IMR-90 (cell line): ENCODE data around the gene JMJD8. TPM values are rescaled to one million over a fixed set of nuclear protein-coding genes. Genes with fewer than 3 reads are reported as not detected.

Experiments used
- ATAC-seq: fragments of 200-7000 bp; cut with Tn5 transposase; 2 replicates; pipeline ENCODE4 v1.9.1; 2020; ENCODE audit warnings: low read depth, mild to moderate bottlenecking, moderate library complexity
- BruUV-seq: library from RNA; stranded (reverse); fragments of 400-500 nt; replicated peaks from 2 replicates; lab custom pipeline; 2021; lab: Mats Ljungman, UMichigan
- CTCF ChIA-PET: fragments of 300-600 bp; formaldehyde crosslinking; extraction: SDS; loops from one replicate; lab custom pipeline; 2021; ENCODE audit warnings: antibody characterized with exemption; lab: Yijun Ruan, JAX
- POLR2A ChIA-PET: fragments of 300-600 bp; sonication (Branson Sonifier 250); formaldehyde crosslinking; loops from one replicate; lab custom pipeline; 2022; ENCODE audit warnings: antibody characterized with exemption; ENCODE audit not compliant: unreplicated experiment; lab: Charles Lee
- DNase-seq: peaks from one replicate; pipeline ENCODE4 v3.0.0; 2013
- H2AFZ ChIP-seq: replicated peaks from 2 replicates; pipeline ENCODE3; 2013; ENCODE audit warnings: low read length, mild to moderate bottlenecking; ENCODE audit not compliant: poor library complexity
- H2AK5ac ChIP-seq: 2 replicates; pipeline ENCODE4 v1.6.1; 2013; ENCODE audit warnings: low read depth, low read length, inconsistent platforms
- H2AK9ac ChIP-seq: replicated peaks from 2 replicates; pipeline ENCODE3; 2013; ENCODE audit warnings: mild to moderate bottlenecking, low read depth, low read length, moderate library complexity; ENCODE audit not compliant: poor library complexity
- H2BK120ac ChIP-seq: 2 replicates; pipeline ENCODE4 v1.6.1; 2013; ENCODE audit warnings: low read depth, low read length, inconsistent platforms
- H2BK15ac ChIP-seq: 3 replicates; pipeline ENCODE4 v1.6.1; 2013; ENCODE audit warnings: low read depth, low read length, inconsistent platforms
- H2BK20ac ChIP-seq: 2 replicates; pipeline ENCODE4 v1.6.1; 2013; ENCODE audit warnings: low read depth, mild to moderate bottlenecking, inconsistent platforms, low read length, moderate library complexity
- H2BK5ac ChIP-seq: 2 replicates; pipeline ENCODE4 v1.6.1; 2013; ENCODE audit warnings: mild to moderate bottlenecking, low read depth, low read length, inconsistent platforms; ENCODE audit not compliant: poor library complexity, severe bottlenecking
- H3K14ac ChIP-seq: replicated peaks from 2 replicates; pipeline ENCODE4 v1.6.1; 2013; ENCODE audit warnings: low read depth, low read length, inconsistent platforms
- H3K18ac ChIP-seq: 2 replicates; pipeline ENCODE4 v1.6.1; 2013; ENCODE audit warnings: low read depth, low read length, control low read depth
- H3K23ac ChIP-seq: 2 replicates; pipeline ENCODE4 v1.6.1; 2013; ENCODE audit warnings: low read depth, low read length, inconsistent platforms
- H3K27ac ChIP-seq: 2 replicates; pipeline ENCODE4 v1.5.1; 2013; ENCODE audit warnings: mild to moderate bottlenecking, control low read depth, low read length; ENCODE audit not compliant: insufficient read depth
- H3K27me3 ChIP-seq: 2 replicates; pipeline ENCODE4 v1.6.1; 2013; ENCODE audit warnings: low read length; ENCODE audit not compliant: control insufficient read depth, insufficient read depth
- H3K36me3 ChIP-seq: 2 replicates; pipeline ENCODE4 v1.6.1; 2013; ENCODE audit warnings: low read length, mixed read lengths; ENCODE audit not compliant: control insufficient read depth, insufficient read depth
- H3K4ac ChIP-seq: 2 replicates; pipeline ENCODE4 v1.6.1; 2013; ENCODE audit warnings: low read depth, low read length, inconsistent platforms
- H3K4me1 ChIP-seq: 2 replicates; pipeline ENCODE4 v1.6.1; 2013; ENCODE audit warnings: low read length, mixed read lengths; ENCODE audit not compliant: control insufficient read depth, insufficient read depth
- H3K4me2 ChIP-seq: 2 replicates; pipeline ENCODE4 v1.6.1; 2013; ENCODE audit warnings: low read depth, mild to moderate bottlenecking, control low read depth, low read length, moderate library complexity
- H3K4me3 ChIP-seq: 2 replicates; pipeline ENCODE4 v1.5.1; 2013; ENCODE audit warnings: low read depth, mild to moderate bottlenecking, control low read depth, low read length, moderate library complexity; ENCODE audit not compliant: insufficient read depth
- H3K56ac ChIP-seq: 2 replicates; pipeline ENCODE4 v1.6.1; 2013; ENCODE audit warnings: low read length, inconsistent platforms; ENCODE audit not compliant: insufficient read depth; ENCODE audit errors: extremely low read depth
- H3K79me1 ChIP-seq, 2 experiments: 2 replicates each; pipeline ENCODE4 v1.6.1; 2013; ENCODE audit warnings: low read length in 2 of 2, inconsistent platforms in 1 of 2, low read depth in 1 of 2
- H3K9ac ChIP-seq: 2 replicates; pipeline ENCODE4 v1.6.1; 2013; ENCODE audit warnings: low read depth, low read length, control low read depth
- H3K9me1 ChIP-seq: 2 replicates; pipeline ENCODE4 v1.6.1; 2013; ENCODE audit warnings: low read length, inconsistent platforms; ENCODE audit not compliant: insufficient read depth
- H3K9me3 ChIP-seq: 2 replicates; pipeline ENCODE4 v1.6.1; 2013; ENCODE audit warnings: low read length; ENCODE audit not compliant: control insufficient read depth, insufficient read depth
- H4K20me1 ChIP-seq: 2 replicates; pipeline ENCODE4 v1.6.1; 2013; ENCODE audit warnings: low read length, inconsistent platforms; ENCODE audit not compliant: insufficient read depth
- H4K5ac ChIP-seq: 2 replicates; pipeline ENCODE4 v1.6.1; 2013; ENCODE audit warnings: mild to moderate bottlenecking, low read depth, low read length, control low read depth
- H4K8ac ChIP-seq, 2 experiments: 2 replicates each; pipeline ENCODE4 v1.6.1; 2013; ENCODE audit warnings: low read depth in 2 of 2, low read length in 2 of 2, control low read depth in 1 of 2, inconsistent platforms in 1 of 2
- H4K91ac ChIP-seq: 2 replicates; pipeline ENCODE4 v1.6.1; 2013; ENCODE audit warnings: low read depth, low read length, inconsistent platforms; ENCODE audit not compliant: insufficient read depth
- BHLHE40 ChIP-seq: fragments of 150-350 bp; IDR thresholded peaks from 2 replicates; pipeline ENCODE4 v1.6.1; 2016; ENCODE audit warnings: mild to moderate bottlenecking, low read depth, low read length
- CEBPB ChIP-seq: IDR thresholded peaks from 2 replicates; pipeline ENCODE4 v1.6.1; 2012; ENCODE audit warnings: low read depth, low read length, improper control_type of control experiment
- CTCF ChIP-seq: conservative IDR thresholded peaks from 2 replicates; pipeline ENCODE4 v1.5.1; 2012; ENCODE audit warnings: mild to moderate bottlenecking, low read depth, low read length, improper control_type of control experiment
- MAFK ChIP-seq: IDR thresholded peaks from 2 replicates; pipeline ENCODE4 v1.6.1; 2012; ENCODE audit warnings: low read depth, low read length, improper control_type of control experiment
- MAZ ChIP-seq: IDR thresholded peaks from 2 replicates; pipeline ENCODE4 v1.6.1; 2012; ENCODE audit warnings: low read depth, mild to moderate bottlenecking, low read length, improper control_type of control experiment, moderate library complexity, borderline replicate concordance
- NFE2L2 ChIP-seq: fragments of 150-350 bp; IDR thresholded peaks from 2 replicates; pipeline ENCODE4 v1.6.1; 2016; ENCODE audit warnings: low read depth, mild to moderate bottlenecking, low read length
- RCOR1 ChIP-seq: IDR thresholded peaks from 2 replicates; pipeline ENCODE4 v1.6.1; 2012; ENCODE audit warnings: mild to moderate bottlenecking, low read length, improper control_type of control experiment; ENCODE audit not compliant: insufficient replicate concordance
- RFX5 ChIP-seq: IDR thresholded peaks from 2 replicates; pipeline ENCODE4 v1.8.0; 2012; ENCODE audit warnings: low read depth, mild to moderate bottlenecking, low read length, moderate library complexity
- USF2 ChIP-seq: fragments of 150-350 bp; IDR thresholded peaks from 2 replicates; pipeline ENCODE4 v1.6.1; 2017; ENCODE audit warnings: mild to moderate bottlenecking, antibody characterized with exemption, low read length, low read depth
- WGBS, 2 experiments: methylation state at CpG; one replicate each; pipeline versions ENCODE4 v1.1.5 to v1.1.7; 2013; ENCODE audit warnings: missing lambda C conversion rate in 2 of 2; ENCODE audit not compliant: insufficient read length in 1 of 2; ENCODE audit errors: extremely low coverage in 2 of 2; 5-methylcytosine and 5-hydroxymethylcytosine counted together
- dilution Hi-C: fragments of 300-500 bp; cut with HindIII; formaldehyde crosslinking; loops from one replicate; pipeline ENCODE4 v1.14.3; 2018; ENCODE audit warnings: low sequenced_read_pairs; ENCODE audit not compliant: unreplicated experiment
- in situ Hi-C: fragments of 300-500 bp; cut with MboI; formaldehyde crosslinking; loops from 3 replicates; pipeline ENCODE4 v1.14.3; 2019; ENCODE audit warnings: low sequenced_read_pairs, inconsistent platforms, mixed read lengths
- intact Hi-C: fragments of 100-400 bp; cut with micrococcal nuclease; formaldehyde crosslinking; loops from 2 replicates; pipeline ENCODE4 v1.10.0; 2022
- polyA plus RNA-seq, 3 experiments: library from polyadenylated mRNA; depleted of rRNA; stranded (reverse); fragments of >200 nt; gene quantifications; 2 replicates each; pipeline ENCODE4 v1.2.3, GENCODE V29; 2012; ENCODE audit warnings: low replicate concordance in 1 of 3
- total RNA-seq: library from RNA; depleted of rRNA; stranded (reverse); fragments of >200 nt; gene quantifications from 2 replicates; pipeline ENCODE4 v1.2.3, GENCODE V29; 2012

Gene JMJD8
- total and polyA plus RNA-seq, 2 of the 4 experiments (the other 2 are of a cell fraction): 17.7 to 62.5 TPM

GRCh38 chr16:707062-707538, 23.0 kb upstream of the JMJD8 start:
- H3K9ac ChIP-seq: no peak overlapping the region
- H2BK120ac ChIP-seq: no peak overlapping the region
- H3K4me1 ChIP-seq: peaks cover 5% of the 10 kb centered on the region; the same call in 1 of the 2 replicates
- H3K9me3 ChIP-seq: no peaks in the 10 kb centered on the region
- no peak overlapping the region for H3K23ac ChIP-seq
- H4K5ac ChIP-seq: no peak overlapping the region
- no peaks in the 10 kb centered on the region for H3K9me1 ChIP-seq
- no peak overlapping the region for H4K8ac ChIP-seq
- H3K27ac ChIP-seq: no peak overlapping the region
- dilution Hi-C loops (no loop called here), intact Hi-C loops (no loop called here), in situ Hi-C loops (loop anchor here (25.0 kb wide), 1 partner anchor 355 kb away; the partner anchor contains the start of gene SSTR5)
- H2BK15ac ChIP-seq: no peak overlapping the region
- no peak overlapping the region for H3K4me3 ChIP-seq
- H3K14ac ChIP-seq: no peak overlapping the region
- no peak overlapping the region for H4K91ac ChIP-seq
- no peak overlapping the region for H2BK20ac ChIP-seq
- no peak overlapping the region for H2BK5ac ChIP-seq
- H2AK9ac ChIP-seq: no peak overlapping the region
- no peak overlapping the region for H3K4me2 ChIP-seq
- H3K18ac ChIP-seq: no peak overlapping the region
- POLR2A ChIA-PET: no interaction called here
- no peaks in the 10 kb centered on the region for H3K79me1 ChIP-seq
- no peaks in the 10 kb centered on the region for H3K36me3 ChIP-seq
- no peak for ATAC-seq
- no peak for DNase-seq
- CTCF ChIA-PET: no interaction called here
- WGBS, 2 experiments: 37% methylated on average over 9 of the region's 14 CpGs; no CpG with 5 or more reads in 1 of the 2 experiments
- H2AK5ac ChIP-seq: no peak overlapping the region
- H3K27me3 ChIP-seq: peaks cover 52% of the 10 kb centered on the region
- H3K56ac ChIP-seq: no peak overlapping the region
- H4K20me1 ChIP-seq: peaks cover 18% of the 10 kb centered on the region; the same call in 1 of the 2 replicates
- TF ChIP-seq RCOR1 (no peak), MAZ (no peak), MAFK (no peak), CEBPB (no peak), CTCF (no peak), NFE2L2 (no peak), RFX5 (no peak), BHLHE40 (no peak), USF2 (no peak)
- peak overlapping the region; percentile 23 for H2AFZ ChIP-seq
- no TSS peak for BruUV-seq
- no peak overlapping the region for H3K4ac ChIP-seq
